SU-DHL-6 (cell line): ENCODE measurements around the gene ATXN1L.

Source experiments
- CTCF ChIP-seq: fragments of 200-600 bp; sonication (generic); IDR thresholded peaks from one replicate; pipeline ENCODE4 v1.5.1; 2017; ENCODE audit warnings: antibody characterized with exemption, mild to moderate bottlenecking, low read length, moderate library complexity; ENCODE audit not compliant: insufficient read depth, poor library complexity, severe bottlenecking
- EZH2phosphoT487 ChIP-seq: fragments of 200-600 bp; sonication (generic), shearing (Covaris generic); conservative IDR thresholded peaks from 2 replicates; pipeline ENCODE4 v1.6.1; 2018; ENCODE audit warnings: mild to moderate bottlenecking, antibody characterized with exemption, low read length, moderate library complexity, mixed read lengths

- TF ChIP-seq CTCF (no peak), EZH2phosphoT487 (no peak)
Measured at GRCh38 chr16:71796501-71797097, 49.2 kb upstream of the ATXN1L start.
